Stimulated activated memory B cell treated with anti-CD40 and anti-IgM and Interleukin-4, amounts not matched to agents 10 μg/mL and 1 μg/mL and 100 μg/mL, for 72 hours (primary cell): ENCODE data around the gene CCDC169.
"Not testable (repeated sequence)": the region's sequence is repeated elsewhere in the genome, so short reads cannot be mapped to it uniquely, and the experiment has no call there.

Experiments
- ATAC-seq: fragments of 150-1000 bp; cut with Tn5 transposase; 2 replicates; pipeline ENCODE4 v1.10.0; 2021
- H3K27ac Mint-ChIP-seq: one replicate; pipeline ENCODE4 v1.8.0; 2022; ENCODE audit warnings: mild to moderate bottlenecking, mixed read lengths
- H3K27me3 Mint-ChIP-seq: one replicate; pipeline ENCODE4 v1.8.0; 2022; ENCODE audit warnings: mixed read lengths
- H3K36me3 Mint-ChIP-seq: one replicate; pipeline ENCODE4 v1.8.0; 2022; ENCODE audit warnings: mixed read lengths
- H3K4me1 Mint-ChIP-seq: one replicate; pipeline ENCODE4 v1.8.0; 2022; ENCODE audit warnings: mixed read lengths
- H3K4me3 Mint-ChIP-seq: one replicate; pipeline ENCODE4 v1.8.0; 2022; ENCODE audit warnings: mild to moderate bottlenecking, moderate library complexity, mixed read lengths
- H3K9me3 Mint-ChIP-seq: one replicate; pipeline ENCODE4 v1.8.0; 2022; ENCODE audit warnings: mixed read lengths

The CCDC169 gene

DNA sequence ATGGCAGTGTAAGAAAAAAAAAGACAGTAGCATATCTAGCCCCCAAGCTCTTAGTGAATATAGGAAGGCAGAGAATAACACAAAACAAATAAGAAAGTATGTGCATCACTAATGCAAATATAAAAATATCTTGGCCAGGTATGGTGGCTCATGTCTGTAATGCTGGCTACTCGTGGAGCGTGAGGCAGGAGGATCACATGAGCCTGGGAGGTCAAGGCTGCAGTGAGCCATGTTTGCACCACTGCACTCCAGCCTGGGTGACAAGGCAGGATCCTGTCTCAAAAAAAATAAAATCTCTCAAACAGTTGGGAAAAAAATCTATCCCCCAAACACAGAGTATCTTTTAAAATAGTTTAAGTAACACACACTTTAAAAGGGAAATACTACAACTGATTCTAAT, 31.2 kb upstream of the CCDC169 start:
- Mint-ChIP-seq H3K4me1 (peaks cover 4% of the 10 kb centered on the region), H3K9me3 (no peaks in the 10 kb centered on the region), H3K4me3 (no peak overlapping the region), H3K27me3 (no peaks in the 10 kb centered on the region), H3K36me3 (peaks cover 14% of the 10 kb centered on the region), H3K27ac (no peak overlapping the region)
- no peak for ATAC-seq

DNA sequence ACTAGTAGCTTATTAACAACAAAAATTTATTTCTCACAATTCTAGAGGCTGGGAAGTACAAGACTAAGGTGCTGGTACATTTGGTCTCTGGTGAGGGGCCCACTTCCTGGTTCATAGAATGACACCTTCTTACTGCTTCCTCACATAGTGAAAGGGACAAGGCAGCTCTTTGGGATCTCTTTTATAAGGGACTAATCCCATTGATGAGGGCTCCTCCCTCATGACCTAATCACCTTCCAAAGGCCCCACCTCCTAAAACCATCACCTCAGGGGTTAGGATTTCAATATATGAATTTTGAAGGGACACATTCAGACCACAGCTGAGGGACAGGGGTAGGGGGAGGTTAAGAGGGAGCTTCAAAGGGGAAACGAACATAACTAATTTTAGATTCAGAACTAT, 28.3 kb upstream of the CCDC169 start:
- no peak for ATAC-seq
- no peaks in the 10 kb centered on the region for H3K9me3 Mint-ChIP-seq
- H3K36me3 Mint-ChIP-seq: peaks cover 17% of the 10 kb centered on the region
- no peaks in the 10 kb centered on the region for H3K4me1 Mint-ChIP-seq
- H3K4me3 Mint-ChIP-seq: no peak overlapping the region
- no peak overlapping the region for H3K27ac Mint-ChIP-seq
- no peaks in the 10 kb centered on the region for H3K27me3 Mint-ChIP-seq

DNA sequence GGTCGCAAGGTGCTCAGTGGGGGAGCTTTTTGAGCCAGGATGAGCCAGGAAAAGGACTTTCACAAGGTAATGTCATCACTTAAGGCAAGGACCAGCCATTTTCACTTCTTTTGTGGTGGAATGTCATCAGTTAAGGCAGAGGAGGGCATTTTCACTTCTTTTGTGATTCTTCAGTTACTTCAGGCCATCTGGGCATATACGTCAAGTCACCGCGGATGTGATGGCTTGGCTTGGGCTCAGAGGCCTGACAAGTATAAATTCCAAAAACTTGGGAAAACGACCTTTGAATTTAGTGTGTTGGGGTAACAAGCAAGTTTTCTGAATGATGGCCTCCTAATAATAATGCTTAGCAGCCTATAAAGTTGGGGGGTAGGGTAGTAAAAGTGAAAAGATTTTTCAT, 27.3 kb upstream of the CCDC169 start:
- H3K36me3 Mint-ChIP-seq: peaks cover 17% of the 10 kb centered on the region
- not testable (repeated sequence) for H3K4me3 Mint-ChIP-seq, ATAC-seq, H3K27ac Mint-ChIP-seq, H3K9me3 Mint-ChIP-seq, H3K4me1 Mint-ChIP-seq, H3K27me3 Mint-ChIP-seq

DNA sequence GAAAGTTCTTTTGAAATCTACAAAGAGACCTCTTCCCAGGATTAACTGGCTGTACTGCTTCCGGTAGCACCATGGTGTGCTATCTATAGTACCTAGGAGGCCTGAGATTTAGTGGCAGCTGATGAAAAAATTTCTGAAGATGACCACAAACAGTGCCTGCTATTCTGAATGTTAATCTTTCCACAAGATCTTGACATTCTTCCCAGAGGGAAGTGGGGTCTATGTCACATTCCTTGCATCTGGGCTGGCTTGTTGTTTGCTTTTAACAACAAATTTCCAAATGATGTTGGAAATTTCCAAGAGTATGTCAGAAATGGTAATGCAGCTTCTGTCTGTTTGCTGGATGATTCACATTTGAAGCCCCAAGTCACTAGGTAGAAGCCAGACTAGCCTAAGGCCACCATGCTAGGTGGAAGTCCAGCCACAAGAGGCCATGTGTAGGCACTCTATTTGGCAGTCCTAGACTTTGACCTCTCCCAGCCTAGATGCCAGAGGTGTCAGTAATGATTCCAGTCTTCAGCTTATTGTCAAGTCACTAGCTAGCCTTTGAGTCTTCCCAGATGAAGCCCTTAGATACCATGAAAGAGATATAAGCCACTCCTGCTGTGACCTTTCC, 26.4 kb upstream of the CCDC169 start:
- Mint-ChIP-seq H3K4me1 (no peaks in the 10 kb centered on the region), H3K36me3 (peaks cover 22% of the 10 kb centered on the region), H3K9me3 (no peaks in the 10 kb centered on the region), H3K4me3 (no peak overlapping the region), H3K27me3 (no peaks in the 10 kb centered on the region), H3K27ac (no peak overlapping the region)
- ATAC-seq: no peak

DNA sequence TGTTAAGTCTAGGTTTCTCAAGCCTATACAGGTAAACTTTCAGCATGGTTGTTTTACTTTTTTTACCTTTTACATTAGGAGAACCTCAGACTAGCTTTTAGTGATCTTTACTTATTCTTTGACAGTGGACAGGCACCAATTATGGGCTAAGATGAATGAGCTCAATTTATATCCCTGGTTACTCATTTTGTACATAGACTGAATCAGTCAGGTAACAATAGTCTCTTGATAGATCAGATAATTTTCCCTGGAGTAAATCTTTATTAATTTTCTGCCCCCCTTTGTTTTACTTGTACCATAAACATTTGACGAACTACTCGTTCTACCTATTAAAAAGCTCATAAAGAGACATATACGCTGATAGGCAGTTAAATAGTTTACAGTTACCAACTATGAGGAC, 25.8 kb upstream of the CCDC169 start:
- H3K27ac Mint-ChIP-seq: no peak overlapping the region
- no peaks in the 10 kb centered on the region for H3K9me3 Mint-ChIP-seq
- no peaks in the 10 kb centered on the region for H3K27me3 Mint-ChIP-seq
- H3K4me3 Mint-ChIP-seq: no peak overlapping the region
- H3K4me1 Mint-ChIP-seq: no peaks in the 10 kb centered on the region
- no peak for ATAC-seq
- H3K36me3 Mint-ChIP-seq: peaks cover 17% of the 10 kb centered on the region

DNA sequence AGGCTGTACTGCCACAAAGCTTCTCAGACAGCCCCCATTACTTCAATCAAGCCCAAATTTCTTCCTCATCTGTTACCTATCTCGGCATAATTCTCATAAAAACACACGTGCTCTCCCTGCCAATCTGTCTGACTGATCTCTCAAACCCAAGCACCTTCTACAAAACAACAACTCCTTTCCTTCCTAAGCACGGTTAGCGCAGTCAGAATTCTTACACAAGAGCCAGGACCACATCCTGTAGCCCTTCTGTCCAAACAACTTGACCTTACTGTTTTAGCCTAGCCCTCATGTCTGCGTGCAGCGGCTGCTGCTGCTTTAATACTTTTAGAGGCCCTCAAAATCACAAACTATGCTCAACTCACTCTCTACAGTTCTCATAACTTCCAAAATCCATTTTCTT, 22.2 kb upstream of the CCDC169 start:
- not testable (repeated sequence) for ATAC-seq, H3K9me3 Mint-ChIP-seq, H3K27ac Mint-ChIP-seq, H3K4me1 Mint-ChIP-seq, H3K27me3 Mint-ChIP-seq, H3K4me3 Mint-ChIP-seq
- H3K36me3 Mint-ChIP-seq: peaks cover 31% of the 10 kb centered on the region

DNA sequence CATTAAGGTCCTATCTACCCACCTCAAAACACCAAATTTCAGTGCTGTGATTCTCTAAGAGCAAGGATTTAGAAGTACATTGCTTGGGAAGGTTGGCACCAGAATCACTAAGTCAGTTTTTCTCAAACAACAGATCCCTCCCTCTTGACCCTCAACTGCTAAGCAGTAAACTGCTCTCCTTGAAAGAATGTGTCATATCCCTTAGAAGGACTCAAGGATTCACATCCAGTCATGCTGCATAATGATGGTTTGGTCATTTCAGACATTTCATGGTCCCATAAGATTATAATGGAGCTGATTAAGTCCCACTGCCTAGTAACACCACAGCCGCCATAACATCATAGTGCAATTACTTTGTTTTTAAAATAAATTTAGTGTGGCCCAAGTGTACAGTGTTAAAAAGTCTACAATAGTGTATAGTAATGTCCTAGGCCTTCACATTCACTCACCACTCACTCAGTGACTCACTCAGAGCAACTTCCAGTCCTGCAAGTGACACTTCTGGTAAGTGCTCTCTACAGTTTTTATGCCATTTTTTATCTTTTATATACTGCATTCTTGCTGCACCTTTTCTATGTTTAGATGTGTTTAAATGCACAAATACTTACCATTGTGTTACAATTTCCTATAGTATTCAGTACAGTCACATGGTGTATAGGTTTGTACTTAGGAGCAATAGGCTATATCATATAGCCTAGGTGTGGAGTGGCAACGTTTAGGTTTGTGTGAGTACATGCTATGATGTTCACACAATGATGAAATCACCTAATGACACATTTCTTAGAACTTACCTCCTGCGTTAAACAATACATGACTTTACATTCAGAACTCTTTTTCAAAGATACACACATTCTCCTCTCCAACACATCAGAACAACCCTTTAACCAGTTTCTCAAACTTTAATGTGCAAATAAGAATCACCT, 15.7 kb upstream of the CCDC169 start:
- no peaks in the 10 kb centered on the region for H3K4me1 Mint-ChIP-seq
- no peaks in the 10 kb centered on the region for H3K9me3 Mint-ChIP-seq
- no peak overlapping the region for H3K27ac Mint-ChIP-seq
- peaks cover 35% of the 10 kb centered on the region for H3K36me3 Mint-ChIP-seq
- no peak for ATAC-seq
- H3K4me3 Mint-ChIP-seq: no peak overlapping the region
- H3K27me3 Mint-ChIP-seq: no peaks in the 10 kb centered on the region

DNA sequence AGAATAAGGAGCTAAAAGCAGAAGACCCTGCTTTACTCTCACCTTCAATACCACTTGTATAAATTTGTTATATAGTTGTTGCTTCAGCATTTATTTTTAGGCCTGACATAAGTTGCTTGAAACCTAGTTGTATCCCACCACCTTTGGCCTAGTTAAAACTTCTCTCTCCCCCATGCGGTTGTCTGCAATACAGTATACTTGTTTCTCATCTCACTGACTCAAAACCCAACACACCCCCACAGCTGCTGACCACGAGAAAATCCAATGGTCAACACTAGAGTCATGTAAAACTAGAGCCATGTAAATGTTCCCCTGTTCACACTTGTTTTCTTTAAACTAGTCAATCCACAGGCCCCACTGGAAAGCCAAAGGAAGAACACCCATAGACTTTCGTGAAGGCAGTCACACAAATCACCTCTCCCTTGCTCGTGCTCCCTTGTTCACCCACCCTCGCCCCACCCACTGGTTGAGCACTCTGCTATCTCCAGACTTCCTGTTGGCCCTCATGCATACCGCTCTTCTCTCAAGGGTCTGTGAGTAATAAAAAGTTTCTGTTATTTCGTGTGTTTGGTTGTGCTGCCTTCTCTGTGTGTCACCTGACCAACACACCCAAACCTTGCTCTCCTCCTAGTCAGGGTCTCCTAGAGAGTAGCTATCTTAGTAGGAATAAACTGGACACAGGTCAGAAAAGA, 12.9 kb upstream of the CCDC169 start:
- Mint-ChIP-seq H3K27ac (no peak overlapping the region), H3K4me1 (no peaks in the 10 kb centered on the region), H3K9me3 (no peaks in the 10 kb centered on the region), H3K4me3 (no peak overlapping the region), H3K36me3 (peaks cover 20% of the 10 kb centered on the region), H3K27me3 (no peaks in the 10 kb centered on the region)
- ATAC-seq: no peak

DNA sequence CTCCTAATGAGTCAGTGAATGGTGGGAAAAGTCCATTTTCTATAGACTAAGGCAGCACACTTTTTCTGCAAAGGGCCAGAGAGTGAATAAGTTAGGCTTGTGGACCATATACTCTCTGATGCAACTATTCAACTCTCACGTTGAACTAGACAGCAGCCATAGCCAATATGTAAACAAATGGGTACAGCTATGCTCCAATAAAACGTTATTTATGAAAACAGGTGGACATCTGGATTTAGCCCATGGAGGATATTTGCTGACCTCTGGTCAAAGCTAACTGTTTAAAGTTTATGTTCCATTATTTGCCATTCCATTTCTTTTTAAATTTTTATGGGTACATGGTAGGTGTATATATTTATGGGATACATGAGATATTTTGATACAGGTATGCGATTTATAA, 4.7 kb upstream of the CCDC169 start:
- Mint-ChIP-seq H3K4me3 (no peak overlapping the region), H3K27me3 (peaks cover 17% of the 10 kb centered on the region), H3K4me1 (peaks cover 13% of the 10 kb centered on the region), H3K36me3 (peaks cover 11% of the 10 kb centered on the region), H3K27ac (no peak overlapping the region), H3K9me3 (no peaks in the 10 kb centered on the region)
- no peak for ATAC-seq

DNA sequence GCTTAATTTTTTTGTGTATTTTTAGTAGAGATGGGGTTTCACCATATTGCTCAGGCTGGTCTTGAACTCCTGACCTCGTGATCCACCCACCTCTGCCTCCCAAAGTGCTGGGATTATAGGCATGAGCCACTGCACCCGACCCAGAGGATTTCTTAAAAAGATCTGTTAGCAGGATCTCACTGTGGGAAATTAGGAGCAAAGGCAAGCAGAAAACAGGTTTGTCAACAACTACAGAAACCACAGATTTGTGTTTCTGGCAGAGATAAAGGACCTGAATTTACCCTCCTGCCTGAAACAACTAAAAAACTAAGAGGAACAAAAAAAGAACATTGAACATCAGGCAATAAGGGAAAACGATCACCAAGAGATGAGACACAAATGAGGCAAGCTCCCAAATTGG, 1.9 kb upstream of the CCDC169 start:
- not testable (repeated sequence) for H3K4me3 Mint-ChIP-seq, H3K36me3 Mint-ChIP-seq, H3K27ac Mint-ChIP-seq, ATAC-seq, H3K9me3 Mint-ChIP-seq
- peaks cover 37% of the 10 kb centered on the region for H3K27me3 Mint-ChIP-seq
- peaks cover 13% of the 10 kb centered on the region for H3K4me1 Mint-ChIP-seq

DNA sequence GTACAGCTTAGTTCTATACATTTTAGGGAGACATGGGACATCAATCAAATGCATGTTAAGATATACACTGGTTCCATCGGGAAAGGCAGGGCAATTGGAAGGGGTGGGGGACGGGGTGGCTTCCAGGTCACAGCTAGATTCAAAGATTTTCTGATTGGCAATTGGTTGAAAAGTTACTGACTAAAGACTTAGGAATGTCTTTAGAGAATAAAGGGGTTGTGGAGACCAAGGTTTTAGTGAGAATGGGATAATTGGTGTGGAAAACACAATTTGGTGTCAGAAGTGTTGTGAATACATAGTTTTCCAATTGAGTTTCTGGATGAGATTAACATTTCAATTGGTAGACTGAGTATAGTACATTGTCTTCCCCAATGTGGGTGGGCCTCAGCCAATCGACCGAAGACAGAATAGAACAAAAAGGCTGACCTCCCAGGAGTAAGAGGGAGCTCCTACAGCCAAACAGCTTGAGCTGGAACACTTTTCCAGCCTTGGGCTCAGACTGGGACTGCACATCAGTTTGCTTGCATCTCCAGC, 988 bp upstream of the CCDC169 start:
- Mint-ChIP-seq H3K27ac (no peak overlapping the region), H3K9me3 (no peaks in the 10 kb centered on the region), H3K4me3 (no peak overlapping the region), H3K27me3 (peaks cover 42% of the 10 kb centered on the region), H3K4me1 (peaks cover 13% of the 10 kb centered on the region), H3K36me3 (peaks cover 5% of the 10 kb centered on the region)
- no peak for ATAC-seq

DNA sequence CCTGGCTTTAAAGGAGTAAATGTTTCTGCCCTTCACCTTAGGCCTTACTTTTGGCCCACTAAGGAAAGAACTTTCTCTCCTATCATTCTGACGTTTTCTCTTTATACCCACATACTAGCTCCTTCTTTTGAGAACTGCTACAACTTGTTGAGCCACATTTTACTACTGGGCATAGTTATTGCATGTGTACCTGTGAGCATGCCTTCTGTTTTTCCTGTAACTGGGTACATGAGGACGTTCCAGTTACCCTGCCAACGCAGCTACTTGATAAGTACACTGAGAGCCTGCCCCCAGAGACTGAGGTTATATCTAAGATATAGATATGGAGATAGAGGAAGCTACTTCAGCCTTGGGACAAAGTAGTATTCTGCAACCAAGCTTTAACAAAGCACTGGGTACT, 3.5 kb downstream of the CCDC169 start:
- Mint-ChIP-seq H3K36me3 (no peaks in the 10 kb centered on the region), H3K4me1 (peaks cover 13% of the 10 kb centered on the region), H3K4me3 (no peak overlapping the region), H3K27me3 (peaks cover 42% of the 10 kb centered on the region), H3K27ac (no peak overlapping the region), H3K9me3 (no peaks in the 10 kb centered on the region)
- no peak for ATAC-seq

DNA sequence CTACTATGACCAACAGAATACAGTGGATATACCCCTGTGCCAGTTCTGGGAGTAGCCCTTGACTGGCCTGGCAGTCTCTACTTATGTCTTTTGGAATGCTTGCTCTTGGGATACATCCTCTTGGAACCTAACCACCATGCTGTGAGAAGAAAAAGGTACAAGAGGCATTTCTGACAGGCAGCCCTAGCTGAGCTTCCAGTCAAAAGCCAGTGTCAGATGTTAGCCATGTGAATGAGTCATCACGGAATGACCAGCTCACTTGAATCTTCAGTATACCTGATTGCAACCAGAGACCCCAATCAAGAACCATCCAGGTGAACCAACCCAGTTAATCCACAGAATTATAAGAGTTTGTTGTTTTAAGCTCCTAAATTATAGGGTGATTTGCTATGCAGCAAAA, 4.1 kb downstream of the CCDC169 start:
- Mint-ChIP-seq H3K36me3 (no peaks in the 10 kb centered on the region), H3K27me3 (peaks cover 37% of the 10 kb centered on the region), H3K4me3 (no peak overlapping the region), H3K27ac (no peak overlapping the region), H3K9me3 (no peaks in the 10 kb centered on the region), H3K4me1 (peaks cover 12% of the 10 kb centered on the region)
- ATAC-seq: no peak

DNA sequence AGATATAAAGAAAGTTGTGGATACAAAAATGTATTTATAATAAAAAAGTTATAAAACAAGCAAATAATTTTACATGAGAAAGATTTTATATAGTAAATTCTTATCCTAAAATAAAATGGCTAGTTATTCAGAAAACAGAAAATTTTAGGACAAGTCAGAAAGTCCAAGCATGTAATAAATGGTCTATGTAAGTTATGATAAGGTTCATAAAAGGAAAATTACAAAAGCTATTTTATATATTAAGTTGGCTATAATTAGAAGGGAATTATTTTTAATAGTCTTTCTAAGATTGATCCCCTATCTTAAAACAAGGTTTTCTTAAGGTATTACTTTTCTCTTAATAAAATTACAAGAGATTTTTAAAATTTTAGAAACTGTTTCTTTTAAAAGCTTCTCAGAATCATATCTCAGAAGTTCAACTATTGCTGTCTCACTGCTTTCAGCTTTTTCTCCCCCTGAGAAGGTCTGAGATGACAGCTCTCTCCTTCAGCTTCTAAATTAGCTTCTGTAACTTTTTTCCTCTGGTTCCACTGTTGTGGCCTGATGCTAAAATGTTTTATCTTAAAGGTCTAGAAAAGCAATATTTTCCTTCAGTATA, 8.7 kb downstream of the CCDC169 start:
- Mint-ChIP-seq H3K4me3 (no peak overlapping the region), H3K27ac (no peak overlapping the region), H3K4me1 (no peaks in the 10 kb centered on the region), H3K9me3 (no peaks in the 10 kb centered on the region), H3K27me3 (peaks cover under 1% of the 10 kb centered on the region), H3K36me3 (no peaks in the 10 kb centered on the region)
- no peak for ATAC-seq

DNA sequence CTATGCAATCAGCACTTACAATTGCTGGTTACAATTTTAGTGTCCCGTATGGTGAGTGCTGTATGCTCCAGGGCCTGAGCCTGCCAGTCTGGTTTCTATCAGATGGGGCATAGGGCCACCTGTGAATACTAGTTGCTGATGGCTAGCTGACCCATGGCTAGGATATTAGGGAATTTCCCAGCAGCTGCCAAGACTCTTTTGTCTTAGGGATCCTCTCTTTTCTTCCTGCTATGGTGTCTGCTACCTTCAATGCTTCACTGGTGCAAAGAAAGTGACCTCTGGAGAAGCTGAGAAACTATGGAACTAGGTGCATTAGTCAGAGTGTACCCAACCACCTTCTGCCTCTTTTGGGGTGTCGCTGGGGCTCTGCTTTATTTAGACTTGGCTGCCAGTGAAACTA, 11.6 kb downstream of the CCDC169 start:
- Mint-ChIP-seq H3K36me3 (no peaks in the 10 kb centered on the region), H3K27ac (no peak overlapping the region), H3K9me3 (no peaks in the 10 kb centered on the region)

More for the DNA sequence above, 11.6 kb downstream of the CCDC169 start:
- ATAC-seq: no peak
- H3K4me1 Mint-ChIP-seq: no peaks in the 10 kb centered on the region
- H3K4me3 Mint-ChIP-seq: no peak overlapping the region
- no peaks in the 10 kb centered on the region for H3K27me3 Mint-ChIP-seq
